ENCODE results near the gene CRYAA. TPM values are rescaled to one million over a fixed set of nuclear protein-coding genes. Genes with fewer than 3 reads are reported as not detected.

The CRYAA gene
- polyA plus RNA-seq, 1 donor from 2014 or later: not detected

GRCh38 chr21:43191521-43191920 lies 22.7 kb downstream of the CRYAA start:
- Histone ChIP-seq H2AFZ (ENCODE audit: low read depth, low read length) (no peak overlapping the region), H3K9me3 (ENCODE audit: low read length) (no peaks in the 10 kb centered on the region), H3K4me3 (ENCODE audit: low read length) (no peak overlapping the region), H3K9me2 (ENCODE audit: insufficient read depth, low read length) (no peaks in the 10 kb centered on the region), H3K9ac (ENCODE audit: low read length) (no peak overlapping the region), H3K36me3 (ENCODE audit: insufficient read depth, low read length) (no peaks in the 10 kb centered on the region), H3K79me2 (replicated peaks; ENCODE audit: insufficient read depth, low read length) (no peaks in the 10 kb centered on the region), H3F3A (ENCODE audit: insufficient read depth, low read length, poor library complexity, severe bottlenecking) (no peaks in the 10 kb centered on the region), H3K27ac (ENCODE audit: low read length) (no peak overlapping the region), H4K20me1 (ENCODE audit: insufficient read depth) (no peaks in the 10 kb centered on the region), H3K27me3 (ENCODE audit: insufficient read depth, low read depth, low read length) (no peaks in the 10 kb centered on the region), H3K4me2 (ENCODE audit: low read length) (no peak overlapping the region)
- TF ChIP-seq POLR2AphosphoS5 (IDR thresholded peaks at IDR 0.05) (no peak), TAF1 (IDR thresholded peaks at IDR 0.05; ENCODE audit: low read depth) (no peak), REST (IDR thresholded peaks at IDR 0.05; ENCODE audit: borderline replicate concordance) (no peak), MXI1 (conservative IDR thresholded peaks at IDR 0.05; ENCODE audit: poor library complexity, severe bottlenecking) (no peak), CTCF (IDR thresholded peaks at IDR 0.05; ENCODE audit: poor library complexity, severe bottlenecking) (no peak), SMC3 (conservative IDR thresholded peaks at IDR 0.05; ENCODE audit: poor library complexity) (no peak), RAD21 (conservative IDR thresholded peaks at IDR 0.05) (no peak), EZH2 (IDR thresholded peaks at IDR 0.05; ENCODE audit: borderline replicate concordance, insufficient read depth, low read length, poor library complexity, severe bottlenecking) (no peak), EP300 (conservative IDR thresholded peaks at IDR 0.05; ENCODE audit: poor library complexity, severe bottlenecking) (no peak)

DNA sequence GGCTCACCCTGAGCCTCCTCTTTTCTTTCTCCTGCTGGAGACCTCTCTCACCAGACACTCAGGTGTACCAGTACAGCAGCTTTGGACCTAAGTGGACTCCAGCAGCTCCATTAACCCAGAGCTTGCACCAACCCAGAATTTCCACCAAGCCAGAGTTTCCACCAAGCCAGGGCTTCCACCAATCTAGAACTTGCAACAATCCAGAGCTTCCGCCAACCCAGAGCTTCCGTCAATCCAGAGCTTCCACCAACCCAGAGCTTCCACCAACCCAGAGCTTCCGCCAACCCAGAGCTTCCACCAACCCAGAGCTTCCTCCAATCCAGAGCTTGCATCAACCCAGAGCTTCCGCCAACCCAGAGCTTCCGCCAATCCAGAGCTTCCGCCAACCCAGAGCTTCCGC lies 23.2 kb downstream of the CRYAA start:
- Histone ChIP-seq H4K20me1 (ENCODE audit: insufficient read depth) (no peaks in the 10 kb centered on the region), H3K9me3 (ENCODE audit: low read length) (no peaks in the 10 kb centered on the region), H3K27me3 (ENCODE audit: insufficient read depth, low read depth, low read length) (no peaks in the 10 kb centered on the region), H2AFZ (ENCODE audit: low read depth, low read length) (no peak overlapping the region), H3F3A (ENCODE audit: insufficient read depth, low read length, poor library complexity, severe bottlenecking) (no peaks in the 10 kb centered on the region), H3K9me2 (ENCODE audit: insufficient read depth, low read length) (no peaks in the 10 kb centered on the region), H3K4me3 (ENCODE audit: low read length) (no peak overlapping the region), H3K27ac (ENCODE audit: low read length) (no peak overlapping the region), H3K36me3 (ENCODE audit: insufficient read depth, low read length) (no peaks in the 10 kb centered on the region), H3K9ac (ENCODE audit: low read length) (no peak overlapping the region), H3K79me2 (replicated peaks; ENCODE audit: insufficient read depth, low read length) (no peaks in the 10 kb centered on the region), H3K4me2 (ENCODE audit: low read length) (no peak overlapping the region)
- TF ChIP-seq EP300 (conservative IDR thresholded peaks at IDR 0.05; ENCODE audit: poor library complexity, severe bottlenecking) (no peak), MXI1 (conservative IDR thresholded peaks at IDR 0.05; ENCODE audit: poor library complexity, severe bottlenecking) (no peak), CTCF (IDR thresholded peaks at IDR 0.05; ENCODE audit: poor library complexity, severe bottlenecking) (no peak), POLR2AphosphoS5 (IDR thresholded peaks at IDR 0.05) (no peak), REST (IDR thresholded peaks at IDR 0.05; ENCODE audit: borderline replicate concordance) (no peak), SMC3 (conservative IDR thresholded peaks at IDR 0.05; ENCODE audit: poor library complexity) (no peak), EZH2 (IDR thresholded peaks at IDR 0.05; ENCODE audit: borderline replicate concordance, insufficient read depth, low read length, poor library complexity, severe bottlenecking) (no peak), TAF1 (IDR thresholded peaks at IDR 0.05; ENCODE audit: low read depth) (no peak), RAD21 (conservative IDR thresholded peaks at IDR 0.05) (no peak)

All from neural cell (in vitro differentiated cells).